Spleen (tissue), 11 donors: ENCODE results near the gene SLC44A1. TPM values are rescaled to one million over a fixed set of nuclear protein-coding genes. Genes with fewer than 3 reads are reported as not detected.
A peak's percentile ranks its signal among the peaks of the same experiment; 100 is the strongest.
"Not testable (repeated sequence)": the region's sequence is repeated elsewhere in the genome, so short reads cannot be mapped to it uniquely, and the experiment has no call there.

Experiments
- DNase-seq: peaks from one replicate; pipeline ENCODE4 v3.0.0-alpha.2; 2020
- H3K27ac ChIP-seq, 8 donors: fragments of 200-600 bp; sonication (generic) in 7 of 8; 1 replicate in 4 of 8; 2 replicates in 4 of 8; pipeline versions ENCODE4 v1.5.0 to v1.8.0; 2016 to 2021; ENCODE audit warnings: inconsistent platforms in 4 of 8, mild to moderate bottlenecking in 4 of 8, moderate library complexity in 1 of 8
- H3K27me3 ChIP-seq, 7 donors: fragments of 200-600 bp; sonication (generic) in 6 of 7; replicated peaks in 1 of 7; 1 replicate in 4 of 7; 2 replicates in 3 of 7; pipeline versions ENCODE4 v1.5.0 to v1.8.0; 2016 to 2021; ENCODE audit warnings: inconsistent platforms in 3 of 7, mild to moderate bottlenecking in 1 of 7
- H3K36me3 ChIP-seq, 6 donors: fragments of 200-600 bp; sonication (generic) in 5 of 6; 1 replicate in 4 of 6; 2 replicates in 2 of 6; pipeline versions ENCODE4 v1.5.0 to v1.8.0; 2016 to 2021; ENCODE audit warnings: inconsistent platforms in 2 of 6
- H3K4me1 ChIP-seq, 6 donors: fragments of 200-600 bp; sonication (generic) in 5 of 6; 1 replicate in 3 of 6; 2 replicates in 3 of 6; pipeline versions ENCODE4 v1.5.0 to v1.8.0; 2016 to 2021; ENCODE audit warnings: inconsistent platforms in 3 of 6
- H3K4me3 ChIP-seq, 8 donors: fragments of 200-600 bp; sonication (generic) in 7 of 8; 1 replicate in 4 of 8; 2 replicates in 4 of 8; pipeline versions ENCODE4 v1.5.0 to v1.8.0; 2016 to 2021; ENCODE audit warnings: inconsistent platforms in 4 of 8, mild to moderate bottlenecking in 4 of 8, moderate library complexity in 2 of 8
- H3K9me3 ChIP-seq, 8 donors: fragments of 200-600 bp; sonication (generic) in 7 of 8; 1 replicate in 4 of 8; 2 replicates in 4 of 8; pipeline versions ENCODE4 v1.5.0 to v1.8.0; 2016 to 2021; ENCODE audit warnings: inconsistent platforms in 4 of 8
- POLR2A ChIP-seq, 3 donors: fragments of 450-650 bp; IDR thresholded peaks; one replicate each; pipeline ENCODE4 v1.5.1; 2017; ENCODE audit warnings: antibody characterized with exemption in 3 of 3, mild to moderate bottlenecking in 1 of 3
- POLR2AphosphoS5 ChIP-seq, 3 donors: sonication (generic); formaldehyde crosslinking; IDR thresholded peaks; one replicate each; pipeline ENCODE4 v1.5.1; 2017; ENCODE audit warnings: antibody characterized with exemption in 3 of 3
- WGBS, 5 donors: extraction: QIAGEN DNeasy Blood & Tissue Kit in 3 of 5; methylation state at CpG; one replicate each; pipeline versions ENCODE4 v1.1.5 to v1.1.7; 2013 to 2018; 5-methylcytosine and 5-hydroxymethylcytosine counted together
- intact Hi-C: fragments of 100-400 bp; cut with DNase I; formaldehyde crosslinking; loops from one replicate; pipeline ENCODE4 v1.15.0; 2023; ENCODE audit warnings: low total_unique reads
- polyA plus RNA-seq, 3 donors: library from polyadenylated mRNA; stranded (reverse); fragments of 200-250 nt; gene quantifications; one replicate each; pipeline ENCODE4 v1.2.1, GENCODE V29; 2013
- total RNA-seq, 7 donors: library from RNA; depleted of rRNA in 3 of 7; stranded (reverse); fragments of >200 nt in 3 of 7; fragmentation: NEBNext Ultra II Directional in 4 of 7; extraction: Animal tissue kit (Norgen Biotek cat#: 25700) in 4 of 7; gene quantifications; one replicate each; pipeline versions ENCODE4 v1.1.0 to v1.2.1, GENCODE V29; 2016 to 2021
- TF ChIP-seq, protein P1 (sequence below), 11 experiments: fragments of 200-600 bp in 7 of 11; fragments of 450-650 bp in 4 of 11; sonication (generic) in 4 of 11; IDR thresholded peaks in 8 of 11; conservative IDR thresholded peaks in 3 of 11; 1 replicate in 7 of 11; 2 replicates in 4 of 11; pipeline versions ENCODE4 v1.4.0 to v1.8.0; 2016 to 2021; ENCODE audit warnings: antibody characterized with exemption in 11 of 11, inconsistent platforms in 4 of 11, mild to moderate bottlenecking in 1 of 11
- donor health status: healthy with polysubstance abuse.
- donor health status: DM: no; HTN: no; CAD: no; lungs with moderate emphysema.
- donor health status: DM: no; HTN: no; CAD: no.
- donor health status: Bipolar disorder and iron deficiency.
- donor health status: healthy.
- donor health status: DM: no; HTN: no; CAD: no.
- donor health status: DM: yes; HTN: yes; CAD: no.

Gene SLC44A1
- total and polyA plus RNA-seq, 10 donors = 3.1 to 27.5 (median 21.9) TPM

DNA sequence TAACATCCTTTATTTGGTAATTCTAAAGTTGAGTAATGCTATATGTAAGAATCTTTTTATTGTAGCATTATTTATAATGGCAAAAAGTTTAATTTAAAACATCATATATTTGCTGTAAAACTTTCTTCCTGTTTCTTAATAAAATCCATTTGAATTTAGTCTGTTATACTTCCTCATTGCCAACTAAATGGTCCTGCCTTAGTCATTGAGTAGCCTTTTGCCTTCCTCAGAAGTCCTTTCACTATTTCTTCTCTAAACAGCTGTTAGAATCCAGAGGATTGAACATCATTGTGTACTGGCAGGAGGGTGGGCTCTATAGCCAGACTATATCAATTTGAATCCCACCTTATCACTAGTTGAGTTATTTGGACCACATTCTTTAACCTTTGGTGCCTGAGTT lies 11.0 kb downstream of the SLC44A1 start:
- intact Hi-C loops = no loop called here
- no peaks in the 10 kb centered on the region for H3K36me3 ChIP-seq
- H3K27ac ChIP-seq = peak overlapping the region in 1 of 8 donors; percentile 3
- DNase-seq = no peak
- H3K4me1 ChIP-seq = peaks cover 0 to 44% (median 16%) of the 10 kb centered on the region in 6 donors
- H3K27me3 ChIP-seq = no peaks in the 10 kb centered on the region
- no peak overlapping the region for H3K4me3 ChIP-seq
- H3K9me3 ChIP-seq = no peaks in the 10 kb centered on the region
- TF ChIP-seq POLR2AphosphoS5 (IDR thresholded peaks at IDR 0.05) (no peak), POLR2A (IDR thresholded peaks at IDR 0.05) (no peak)
- TF ChIP-seq, protein P1, sequence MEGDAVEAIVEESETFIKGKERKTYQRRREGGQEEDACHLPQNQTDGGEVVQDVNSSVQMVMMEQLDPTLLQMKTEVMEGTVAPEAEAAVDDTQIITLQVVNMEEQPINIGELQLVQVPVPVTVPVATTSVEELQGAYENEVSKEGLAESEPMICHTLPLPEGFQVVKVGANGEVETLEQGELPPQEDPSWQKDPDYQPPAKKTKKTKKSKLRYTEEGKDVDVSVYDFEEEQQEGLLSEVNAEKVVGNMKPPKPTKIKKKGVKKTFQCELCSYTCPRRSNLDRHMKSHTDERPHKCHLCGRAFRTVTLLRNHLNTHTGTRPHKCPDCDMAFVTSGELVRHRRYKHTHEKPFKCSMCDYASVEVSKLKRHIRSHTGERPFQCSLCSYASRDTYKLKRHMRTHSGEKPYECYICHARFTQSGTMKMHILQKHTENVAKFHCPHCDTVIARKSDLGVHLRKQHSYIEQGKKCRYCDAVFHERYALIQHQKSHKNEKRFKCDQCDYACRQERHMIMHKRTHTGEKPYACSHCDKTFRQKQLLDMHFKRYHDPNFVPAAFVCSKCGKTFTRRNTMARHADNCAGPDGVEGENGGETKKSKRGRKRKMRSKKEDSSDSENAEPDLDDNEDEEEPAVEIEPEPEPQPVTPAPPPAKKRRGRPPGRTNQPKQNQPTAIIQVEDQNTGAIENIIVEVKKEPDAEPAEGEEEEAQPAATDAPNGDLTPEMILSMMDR (IDR thresholded peaks at IDR 0.05 in 8 of 11, conservative IDR thresholded peaks at IDR 0.05 in 3 of 11) = no peak

DNA sequence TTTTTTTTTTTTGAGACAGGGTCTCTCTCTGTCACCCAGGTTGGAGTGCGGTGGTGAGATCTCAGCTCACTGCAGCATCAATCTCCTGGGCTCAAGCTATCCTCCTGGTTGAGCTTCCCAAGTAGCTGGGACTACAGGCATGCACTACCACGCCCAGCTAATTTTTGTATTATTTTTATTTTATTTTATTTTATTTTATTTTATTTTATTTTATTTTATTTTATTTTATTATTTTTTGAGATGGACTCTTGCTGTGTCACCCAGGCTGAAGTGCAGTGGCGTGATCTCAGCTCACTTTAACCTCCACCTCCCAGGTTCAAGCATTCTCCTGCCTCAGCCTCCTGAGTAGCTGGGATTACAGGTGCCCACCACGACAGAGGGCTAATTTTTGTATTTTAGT lies 12.1 kb downstream of the SLC44A1 start:
- H3K4me3 ChIP-seq, H3K27ac ChIP-seq, H3K27me3 ChIP-seq, H3K36me3 ChIP-seq, DNase-seq, H3K9me3 ChIP-seq, intact Hi-C loops: not testable (repeated sequence)
- peaks cover 0 to 45% (median 16%) of the 10 kb centered on the region in 6 donors for H3K4me1 ChIP-seq
- 89 to 98% (median 97%) methylated on average over 4 of the region's 4 CpGs for WGBS, 5 donors

DNA sequence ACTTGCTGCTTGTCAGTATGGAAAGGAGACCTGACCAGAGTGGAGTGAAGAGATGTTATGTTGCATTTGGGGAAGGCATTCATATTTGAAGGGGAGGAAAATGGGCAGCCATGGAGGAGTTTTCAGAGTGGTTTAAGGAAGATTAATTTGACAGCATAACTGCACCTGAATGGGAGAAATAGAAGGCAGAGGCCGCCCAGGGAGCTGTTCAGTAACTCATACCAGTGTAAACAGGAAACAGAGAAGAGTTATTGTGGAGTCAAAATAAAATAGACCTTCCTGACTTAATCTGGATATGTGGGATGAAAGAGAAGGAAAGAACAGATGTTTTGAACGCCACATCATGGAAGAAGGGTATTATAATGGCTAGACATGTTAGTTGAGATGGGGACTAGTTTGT lies 13.4 kb downstream of the SLC44A1 start:
- TF ChIP-seq, protein P1 (IDR thresholded peaks at IDR 0.05 in 8 of 11, conservative IDR thresholded peaks at IDR 0.05 in 3 of 11) = no peak
- TF ChIP-seq POLR2A (IDR thresholded peaks at IDR 0.05) (no peak), POLR2AphosphoS5 (IDR thresholded peaks at IDR 0.05) (no peak)
- Histone ChIP-seq H3K36me3 (no peaks in the 10 kb centered on the region), H3K4me3 (no peak overlapping the region), H3K27ac (peak overlapping the region in 3 of 8 donors; percentile 40 to 50 (median 49)), H3K4me1 (peaks cover 0 to 45% (median 16%) of the 10 kb centered on the region in 6 donors), H3K9me3 (no peaks in the 10 kb centered on the region), H3K27me3 (no peaks in the 10 kb centered on the region)
- DNase-seq = no peak
- 73 to 96% (median 86%) methylated on average over 2 of the region's 2 CpGs for WGBS, 5 donors
- intact Hi-C loops = no loop called here

DNA sequence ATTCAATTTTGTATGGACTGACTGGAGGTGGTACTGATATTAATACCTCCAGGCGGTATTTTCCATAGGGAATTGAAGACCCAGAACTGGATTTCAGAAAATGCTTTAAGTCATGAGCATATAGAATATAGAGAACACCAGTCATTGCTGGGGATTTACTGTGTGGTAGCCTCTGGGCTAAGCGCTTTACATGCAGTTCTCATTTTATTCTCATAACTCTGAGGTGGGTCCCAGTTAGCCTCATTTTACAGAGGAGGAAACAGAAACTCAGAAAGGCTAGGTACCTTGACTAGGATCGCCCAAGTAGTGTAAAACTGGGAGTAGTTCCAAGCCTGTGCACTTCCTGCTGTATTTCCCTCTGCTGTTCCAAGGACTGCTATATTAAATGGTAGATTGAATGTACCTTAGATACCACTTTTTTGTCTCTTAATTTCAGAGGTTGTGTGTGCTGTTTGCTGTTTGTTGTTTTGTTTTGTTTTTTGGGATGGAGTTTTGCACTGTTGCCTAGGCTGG lies 13.8 kb downstream of the SLC44A1 start:
- H3K27ac ChIP-seq = peak overlapping the region in 3 of 8 donors; percentile 40 to 50 (median 49)

More for the DNA sequence above, 13.8 kb downstream of the SLC44A1 start:
- Histone ChIP-seq H3K4me1 (peaks cover 0 to 45% (median 16%) of the 10 kb centered on the region in 6 donors), H3K4me3 (no peak overlapping the region), H3K36me3 (no peaks in the 10 kb centered on the region), H3K27me3 (no peaks in the 10 kb centered on the region), H3K9me3 (no peaks in the 10 kb centered on the region)
- 69 to 79% (median 74%) methylated on average over 3 of the region's 3 CpGs for WGBS, 5 donors
- intact Hi-C loops = no loop called here
- no peak for DNase-seq
- TF ChIP-seq, protein P1 (IDR thresholded peaks at IDR 0.05 in 8 of 11, conservative IDR thresholded peaks at IDR 0.05 in 3 of 11) = no peak
- no peak for TF ChIP-seq POLR2AphosphoS5 (IDR thresholded peaks at IDR 0.05)
- no peak for TF ChIP-seq POLR2A (IDR thresholded peaks at IDR 0.05)
